CD4-positive, alpha-beta T cell (primary cell): ENCODE measurements around the gene NBEAL2. TPM values are rescaled to one million over a fixed set of nuclear protein-coding genes. Genes with fewer than 3 reads are reported as not detected.
"Not testable (repeated sequence)": the region's sequence is repeated elsewhere in the genome, so short reads cannot be mapped to it uniquely, and the experiment has no call there.

ENCODE experiments used
- ATAC-seq: fragments of 200-7000 bp; cut with Tn5 transposase; one replicate; pipeline ENCODE4 v1.10.0; 2022; ENCODE audit warnings: mild to moderate bottlenecking; ENCODE audit not compliant: poor library complexity
- CTCF ChIA-PET: fragments of 350-600 bp; sonication (Branson Sonifier 250); formaldehyde crosslinking; loops from one replicate; lab custom pipeline; 2021; ENCODE audit warnings: antibody characterized with exemption, inconsistent platforms; lab: Charles Lee
- POLR2A ChIA-PET: fragments of 350-600 bp; sonication (Branson Sonifier 250); formaldehyde crosslinking; loops from one replicate; lab custom pipeline; 2021; ENCODE audit warnings: antibody characterized with exemption, inconsistent platforms; lab: Charles Lee
- DNase-seq, 14 experiments: peaks; one replicate each; pipeline ENCODE4 v3.0.0-alpha.2; 2013 to 2020; ENCODE audit warnings: mixed read lengths in 2 of 14
- H3K27ac ChIP-seq, 2 donors: one replicate each; pipeline versions ENCODE4 v1.5.1 to v1.7.0; 2013; ENCODE audit warnings: low read length in 2 of 2, low read depth in 1 of 2, mild to moderate bottlenecking in 1 of 2
- H3K27me3 ChIP-seq, 2 experiments: 1 replicate in 1 of 2; 2 replicates in 1 of 2; pipeline versions ENCODE4 v1.6.1 to v1.7.0; 2013; ENCODE audit warnings: low read length in 2 of 2, control low read depth in 1 of 2, mild to moderate bottlenecking in 1 of 2, moderate library complexity in 1 of 2; ENCODE audit not compliant: insufficient read depth in 2 of 2, control insufficient read depth in 1 of 2
- H3K36me3 ChIP-seq: one replicate; pipeline ENCODE4 v1.6.1; 2013; ENCODE audit warnings: low read length, control low read depth; ENCODE audit not compliant: insufficient read depth
- H3K4me1 ChIP-seq: one replicate; pipeline ENCODE4 v1.6.1; 2013; ENCODE audit warnings: low read length, control low read depth; ENCODE audit not compliant: insufficient read depth
- H3K4me3 ChIP-seq: one replicate; pipeline ENCODE4 v1.5.1; 2013; ENCODE audit warnings: mild to moderate bottlenecking, low read length, moderate library complexity
- H3K9me3 ChIP-seq, 2 experiments: 1 replicate in 1 of 2; 2 replicates in 1 of 2; pipeline versions ENCODE4 v1.6.1 to v1.7.0; 2013; ENCODE audit warnings: low read length in 2 of 2, mild to moderate bottlenecking in 2 of 2, control low read depth in 1 of 2, moderate library complexity in 1 of 2; ENCODE audit not compliant: control insufficient read depth in 1 of 2, insufficient read depth in 1 of 2
- H3K27ac Mint-ChIP-seq: one replicate; pipeline ENCODE4 v1.8.0; 2020; ENCODE audit warnings: mixed read lengths
- H3K27me3 Mint-ChIP-seq: one replicate; pipeline ENCODE4 v1.8.0; 2021; ENCODE audit warnings: mixed read lengths
- H3K36me3 Mint-ChIP-seq: one replicate; pipeline ENCODE4 v1.8.0; 2021; ENCODE audit warnings: low read depth, mixed read lengths
- H3K4me1 Mint-ChIP-seq: one replicate; pipeline ENCODE4 v1.8.0; 2021; ENCODE audit warnings: low read depth, mixed read lengths
- H3K4me3 Mint-ChIP-seq: one replicate; pipeline ENCODE4 v1.8.0; 2020; ENCODE audit warnings: mild to moderate bottlenecking, mixed read lengths
- H3K9me3 Mint-ChIP-seq: one replicate; pipeline ENCODE4 v1.8.0; 2020; ENCODE audit warnings: mixed read lengths
- CTCF ChIP-seq: fragments of 200-600 bp; IDR thresholded peaks from one replicate; pipeline ENCODE4 v1.8.0; 2022; ENCODE audit warnings: antibody characterized with exemption, mild to moderate bottlenecking
- intact Hi-C, 2 experiments: fragments of 100-400 bp; cut with DNase I in 1 of 2; cut with micrococcal nuclease in 1 of 2; formaldehyde crosslinking; loops; one replicate each; pipeline versions ENCODE4 v1.15.1 to v1.9.0; 2023 to 2025; cut with DNase I, micrococcal nuclease
- total RNA-seq, 174 experiments: library from RNA in 2 of 174; stranded (reverse) in 2 of 174; gene quantifications; one replicate each; pipeline ENCODE4 v1.2.3 and lab custom pipeline; 2021 to 2026

NBEAL2 gene
- total RNA-seq, 2 experiments from 2014 or later: 163 to 170 TPM

GRCh38 chr3:47020311-47020710 is 40.8 kb downstream of the NBEAL2 start:
- DNase-seq (no peak), ATAC-seq (no peak)
- H3K4me3 ChIP-seq: no peak overlapping the region
- H3K27me3 ChIP-seq: no peaks in the 10 kb centered on the region
- POLR2A ChIA-PET: no interaction called here
- H3K27ac ChIP-seq: no peak overlapping the region
- H3K36me3 ChIP-seq: peaks cover 61% of the 10 kb centered on the region
- peak overlapping the region; percentile 68 for H3K27ac Mint-ChIP-seq
- H3K9me3 Mint-ChIP-seq: no peaks in the 10 kb centered on the region
- peaks cover 71% of the 10 kb centered on the region for H3K36me3 Mint-ChIP-seq
- no peak for TF ChIP-seq CTCF
- peaks cover 48% of the 10 kb centered on the region for H3K4me1 Mint-ChIP-seq
- CTCF ChIA-PET: no interaction called here
- no peaks in the 10 kb centered on the region for H3K9me3 ChIP-seq
- no peaks in the 10 kb centered on the region for H3K27me3 Mint-ChIP-seq
- intact Hi-C loops: no loop called here
- H3K4me1 ChIP-seq: peaks cover 18% of the 10 kb centered on the region
- no peak overlapping the region for H3K4me3 Mint-ChIP-seq

- no peak overlapping the region for H3K4me3 Mint-ChIP-seq
- DNase-seq (no peak), ATAC-seq (no peak)
- peak overlapping the region; percentile 30 for H3K27ac Mint-ChIP-seq
- peaks cover 42% of the 10 kb centered on the region for H3K4me1 Mint-ChIP-seq
- Histone ChIP-seq H3K36me3 (peaks cover 39% of the 10 kb centered on the region), H3K27me3 (no peaks in the 10 kb centered on the region), H3K9me3 (no peaks in the 10 kb centered on the region), H3K4me1 (peaks cover 6% of the 10 kb centered on the region), H3K4me3 (no peak overlapping the region), H3K27ac (no peak overlapping the region)
- no peaks in the 10 kb centered on the region for H3K9me3 Mint-ChIP-seq
- POLR2A ChIA-PET: no interaction called here
- peaks cover 67% of the 10 kb centered on the region for H3K36me3 Mint-ChIP-seq
- intact Hi-C loops: no loop called here
- no peak for TF ChIP-seq CTCF
- CTCF ChIA-PET: interaction anchor here (1.0 kb wide), 1 partner anchor 302 kb away, joined by 3 read pairs; no protein-coding TSS in a partner anchor
- no peaks in the 10 kb centered on the region for H3K27me3 Mint-ChIP-seq
These were observed 43.2 kb downstream of the NBEAL2 start for GRCh38 chr3:47022641-47023071.

GRCh38 chr3:47024932-47025331 is 45.5 kb downstream of the NBEAL2 start:
- intact Hi-C loops: no loop called here

GRCh38 chr3:47026432-47026831 is 47.0 kb downstream of the NBEAL2 start:
- H3K27ac ChIP-seq, DNase-seq, H3K27me3 Mint-ChIP-seq, H3K4me3 ChIP-seq, H3K4me1 ChIP-seq, CTCF ChIA-PET, ATAC-seq, H3K27me3 ChIP-seq, POLR2A ChIA-PET, intact Hi-C loops, H3K9me3 Mint-ChIP-seq, H3K4me3 Mint-ChIP-seq, H3K27ac Mint-ChIP-seq, H3K9me3 ChIP-seq: not testable (repeated sequence)
- peaks cover 13% of the 10 kb centered on the region for H3K36me3 ChIP-seq
- Mint-ChIP-seq H3K36me3 (peaks cover 57% of the 10 kb centered on the region), H3K4me1 (peaks cover 26% of the 10 kb centered on the region)

More at GRCh38 chr3:47024932-47025331, 45.5 kb downstream of the NBEAL2 start:
- ChIA-PET POLR2A (no interaction called here), CTCF (no interaction called here)
- no peaks in the 10 kb centered on the region for H3K9me3 ChIP-seq
- peak overlapping the region; percentile 1 for H3K27ac Mint-ChIP-seq
- ATAC-seq (no peak), DNase-seq (no peak)
- no peak for TF ChIP-seq CTCF
- H3K27me3 ChIP-seq: no peaks in the 10 kb centered on the region
- H3K36me3 Mint-ChIP-seq: peaks cover 64% of the 10 kb centered on the region
- no peak overlapping the region for H3K27ac ChIP-seq
- no peaks in the 10 kb centered on the region for H3K9me3 Mint-ChIP-seq
- peaks cover 19% of the 10 kb centered on the region for H3K4me1 Mint-ChIP-seq
- H3K4me1 ChIP-seq: no peaks in the 10 kb centered on the region
- H3K4me3 Mint-ChIP-seq: no peak overlapping the region
- H3K27me3 Mint-ChIP-seq: no peaks in the 10 kb centered on the region
- peaks cover 23% of the 10 kb centered on the region for H3K36me3 ChIP-seq
- H3K4me3 ChIP-seq: no peak overlapping the region
